Epithelial cell of esophagus (primary cell): ENCODE results near the gene NODAL.
A peak's percentile ranks its signal among the peaks of the same experiment; 100 is the strongest.

Experiments used
- DNase-seq: peaks from one replicate; pipeline ENCODE4 v3.0.0; 2010; ENCODE audit warnings: low read depth
- H3K4me3 ChIP-seq: 2 replicates; pipeline ENCODE4 v1.5.1; 2011; ENCODE audit warnings: mild to moderate bottlenecking, low read length, control low read depth
- CTCF ChIP-seq: IDR thresholded peaks from 2 replicates; pipeline ENCODE4 v1.5.1; 2011; ENCODE audit warnings: low read depth, mild to moderate bottlenecking, low read length, control low read depth, inconsistent platforms; ENCODE audit not compliant: insufficient read depth; ENCODE audit errors: missing control alignments

NODAL gene

DNA sequence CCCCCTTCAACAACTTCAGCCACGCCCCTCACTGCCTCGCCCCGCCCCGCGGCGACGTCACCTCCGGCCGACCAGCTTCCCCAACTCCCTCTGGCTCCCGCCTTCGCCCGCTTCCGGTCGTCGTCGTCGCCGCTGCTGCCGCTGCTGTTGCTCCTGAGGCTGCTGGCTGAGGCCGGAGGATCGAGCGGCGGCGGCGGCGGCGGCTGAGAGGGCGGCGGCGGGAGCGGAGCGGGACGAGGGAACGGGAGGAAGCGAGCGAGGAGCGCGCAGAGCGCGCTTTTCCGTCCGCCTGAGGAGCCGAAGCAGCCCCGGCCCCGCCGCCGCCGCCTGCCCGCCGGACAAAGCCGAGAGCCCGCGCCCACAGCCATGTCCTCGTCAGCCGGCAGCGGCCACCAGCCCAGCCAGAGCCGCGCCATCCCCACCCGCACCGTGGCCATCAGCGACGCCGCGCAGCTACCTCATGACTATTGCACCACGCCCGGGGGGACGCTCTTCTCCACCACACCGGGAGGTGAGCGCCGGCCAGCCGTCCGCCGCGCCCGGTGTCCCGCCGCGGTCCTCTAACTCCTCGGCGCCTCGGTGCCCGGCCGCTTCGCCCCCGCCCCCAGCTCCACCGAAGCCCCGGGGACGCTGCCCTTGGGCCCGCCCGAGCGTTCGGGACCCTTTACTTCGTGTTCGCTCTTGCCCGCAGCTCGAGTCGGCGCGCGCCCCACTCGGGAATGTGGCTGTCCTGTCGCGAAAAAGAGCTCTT is 37.3 kb downstream of the NODAL start, which contains the start of gene EIF4EBP2:
TSS of gene EIF4EBP2 (plus strand) at position 110 of the 751 bp plus-strand sequence. CDS start at position 367, 257 bp downstream.
- no peak for TF ChIP-seq CTCF
- H3K4me3 ChIP-seq: peak within 1 kb of the TSS; percentile 85
- DNase-seq: peak; percentile 97

- H3K4me3 ChIP-seq: peak overlapping the region; percentile 18
- DNase-seq: no peak
These were observed 37.9 kb downstream of the NODAL start for GRCh38 chr10:70403483-70404035.

GRCh38 chr10:70399177-70399576 is 42.3 kb downstream of the NODAL start:
- no peak overlapping the region for H3K4me3 ChIP-seq
- no peak for TF ChIP-seq CTCF
- DNase-seq: no peak

More at GRCh38 chr10:70403483-70404035, 37.9 kb downstream of the NODAL start:
- TF ChIP-seq CTCF: no peak

DNA sequence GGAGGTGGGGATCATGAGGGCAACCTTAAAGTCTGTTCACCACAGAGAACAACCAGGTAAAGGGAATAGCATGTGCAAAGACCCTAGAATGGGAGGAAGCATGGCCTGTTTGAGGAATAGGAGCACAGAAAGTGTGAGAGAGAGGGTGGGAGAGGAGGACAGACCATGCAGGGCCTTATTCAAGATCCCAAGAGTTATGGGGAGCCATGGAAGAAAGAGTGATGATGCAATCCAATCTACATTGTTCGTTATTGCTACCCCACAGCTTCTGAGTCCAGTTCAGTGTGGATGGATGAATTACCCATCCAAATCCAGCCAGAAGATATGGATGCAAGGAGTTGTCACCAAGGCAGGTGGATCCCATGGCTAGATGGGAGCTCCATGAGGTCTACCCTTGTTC is 45.3 kb downstream of the NODAL start:
- no peak overlapping the region for H3K4me3 ChIP-seq
- no peak for DNase-seq
- TF ChIP-seq CTCF: no peak

DNA sequence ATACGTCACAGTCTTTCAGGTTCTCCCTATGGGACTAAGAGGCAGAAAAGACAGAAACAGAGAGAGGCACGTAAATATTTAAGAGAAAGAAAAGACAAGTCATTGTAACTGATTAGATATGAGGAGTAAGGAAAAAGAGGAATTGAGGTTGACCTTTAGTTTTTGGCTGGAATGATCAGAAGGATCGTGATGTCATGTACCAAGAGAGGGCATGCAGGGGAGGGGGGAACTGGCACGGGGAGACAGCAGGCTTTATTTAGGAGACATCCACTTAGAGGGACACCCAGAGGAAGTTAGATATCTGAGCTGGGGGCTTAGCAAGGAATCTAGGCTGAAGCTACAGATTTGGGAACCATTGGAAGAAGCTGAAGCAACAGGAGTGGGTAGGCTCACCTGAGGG is 49.8 kb downstream of the NODAL start:
- TF ChIP-seq CTCF: no peak
- DNase-seq: no peak

More for the DNA sequence above, 49.8 kb downstream of the NODAL start:
- H3K4me3 ChIP-seq: no peak overlapping the region
